OCI-LY7 (cell line): ENCODE measurements around the gene STMN1. TPM values are rescaled to one million over a fixed set of nuclear protein-coding genes. Genes with fewer than 3 reads are reported as not detected.
A peak's percentile ranks its signal among the peaks of the same experiment; 100 is the strongest.

Source experiments
- BruUV-seq: library from RNA; stranded (reverse); fragments of 400-500 nt; replicated peaks from 2 replicates; lab custom pipeline; 2021; lab: Mats Ljungman, UMichigan
- CTCF ChIA-PET: fragments of 300-600 bp; sonication (Branson Sonifier 250); formaldehyde crosslinking; loops from one replicate; lab custom pipeline; 2022; ENCODE audit warnings: antibody characterized with exemption; ENCODE audit not compliant: unreplicated experiment; lab: Charles Lee
- POLR2A ChIA-PET: fragments of 300-600 bp; sonication (Branson Sonifier 250); formaldehyde crosslinking; loops from one replicate; lab custom pipeline; 2022; ENCODE audit warnings: antibody characterized with exemption; lab: Charles Lee
- DNase-seq: peaks from one replicate; pipeline ENCODE4 v3.0.0-alpha.2; 2015; ENCODE audit warnings: low spot score
- H2AFZ ChIP-seq: fragments of 200-600 bp; sonication (generic), shearing (Covaris generic); 2 replicates; pipeline ENCODE4 v1.6.1; 2014; ENCODE audit warnings: mild to moderate bottlenecking, antibody characterized with exemption, low read length, moderate library complexity
- H3K27ac ChIP-seq: fragments of 200-600 bp; sonication (generic); 2 replicates; pipeline ENCODE4 v1.5.1; 2014; ENCODE audit warnings: mixed run types, low read depth, mild to moderate bottlenecking, moderate library complexity, low read length, inconsistent platforms; ENCODE audit not compliant: poor library complexity, severe bottlenecking
- H3K36me3 ChIP-seq: fragments of 200-600 bp; sonication (generic); 2 replicates; pipeline ENCODE4 v1.6.1; 2014; ENCODE audit warnings: mild to moderate bottlenecking, antibody characterized with exemption, low read length, moderate library complexity, mixed read lengths; ENCODE audit not compliant: insufficient read depth
- H3K4me1 ChIP-seq: fragments of 200-600 bp; sonication (generic); 2 replicates; pipeline ENCODE4 v1.5.1; 2014; ENCODE audit warnings: mild to moderate bottlenecking, low read length; ENCODE audit not compliant: insufficient read depth, poor library complexity, severe bottlenecking
- H3K4me2 ChIP-seq: fragments of 200-600 bp; sonication (generic); 2 replicates; pipeline ENCODE4 v1.6.1; 2014; ENCODE audit warnings: mild to moderate bottlenecking, low read length
- H3K4me3 ChIP-seq: fragments of 200-600 bp; sonication (generic); 2 replicates; pipeline ENCODE4 v1.5.1; 2014; ENCODE audit warnings: mild to moderate bottlenecking, low read depth, low read length; ENCODE audit not compliant: poor library complexity, severe bottlenecking
- H3K79me2 ChIP-seq: fragments of 200-600 bp; sonication (generic); 2 replicates; pipeline ENCODE4 v1.6.1; 2016; ENCODE audit warnings: low read depth, mild to moderate bottlenecking, low read length, moderate library complexity, mixed read lengths; ENCODE audit not compliant: insufficient read depth
- H3K9me2 ChIP-seq: fragments of 200-600 bp; sonication (generic); 2 replicates; pipeline ENCODE4 v1.6.1; 2016; ENCODE audit warnings: mild to moderate bottlenecking, low read length, mixed read lengths; ENCODE audit not compliant: insufficient read depth
- H3K9me3 ChIP-seq: fragments of 200-600 bp; sonication (generic); 2 replicates; pipeline ENCODE4 v1.6.1; 2014; ENCODE audit warnings: mild to moderate bottlenecking, mixed run types, low read length, mixed read lengths
- H4K20me1 ChIP-seq: fragments of 200-600 bp; sonication (generic); 2 replicates; pipeline ENCODE4 v1.6.1; 2014; ENCODE audit warnings: mild to moderate bottlenecking, antibody characterized with exemption, low read length, moderate library complexity, mixed read lengths; ENCODE audit not compliant: insufficient read depth
- CTCF ChIP-seq: fragments of 200-600 bp; sonication (generic); conservative IDR thresholded peaks from 2 replicates; pipeline ENCODE4 v1.5.1; 2014; ENCODE audit warnings: mild to moderate bottlenecking, antibody characterized with exemption, low read length, moderate library complexity, mixed read lengths
- EZH2phosphoT487 ChIP-seq: fragments of 200-600 bp; sonication (generic); IDR thresholded peaks from 2 replicates; pipeline ENCODE4 v1.6.1; 2018; ENCODE audit warnings: low read depth, borderline replicate concordance, mild to moderate bottlenecking, mixed run types, antibody characterized with exemption, low read length, moderate library complexity, mixed read lengths
- intact Hi-C: fragments of 100-400 bp; cut with micrococcal nuclease; formaldehyde crosslinking; loops from one replicate; pipeline ENCODE4 v1.10.0; 2022; ENCODE audit not compliant: unreplicated experiment
- total RNA-seq, 2 experiments: library from RNA; depleted of rRNA in 1 of 2; stranded (reverse); fragments of >200 nt in 1 of 2; shearing (Covaris generic) in 1 of 2; gene quantifications; 2 replicates each; pipeline ENCODE4 v1.2.3, GENCODE V29; 2014 to 2022

The STMN1 gene
- total RNA-seq, 2 experiments from 2014 or later: 730 to 847 TPM

DNA sequence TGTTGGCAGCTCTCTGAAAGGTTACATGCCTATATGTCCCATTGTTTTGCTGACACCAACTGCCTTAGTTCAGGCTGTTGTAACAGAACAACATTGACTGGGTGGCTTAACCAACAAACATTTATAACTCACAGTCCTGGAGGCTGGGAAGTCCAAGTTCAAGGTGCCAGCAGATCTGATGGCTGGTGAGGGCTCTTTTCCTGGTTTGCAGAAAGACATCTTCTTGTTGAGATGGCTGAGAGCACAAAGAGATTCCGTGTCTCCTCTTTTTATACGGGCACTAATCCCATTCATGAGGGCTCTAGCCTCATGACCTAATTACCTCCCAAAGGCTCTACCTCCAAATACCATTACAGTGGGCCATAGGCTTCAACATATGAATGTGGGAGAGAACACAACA lies 10.2 kb upstream of the STMN1 start:
- ChIA-PET CTCF (no interaction called here), POLR2A (no interaction called here)
- TF ChIP-seq EZH2phosphoT487: no peak
- TF ChIP-seq CTCF: no peak

DNA sequence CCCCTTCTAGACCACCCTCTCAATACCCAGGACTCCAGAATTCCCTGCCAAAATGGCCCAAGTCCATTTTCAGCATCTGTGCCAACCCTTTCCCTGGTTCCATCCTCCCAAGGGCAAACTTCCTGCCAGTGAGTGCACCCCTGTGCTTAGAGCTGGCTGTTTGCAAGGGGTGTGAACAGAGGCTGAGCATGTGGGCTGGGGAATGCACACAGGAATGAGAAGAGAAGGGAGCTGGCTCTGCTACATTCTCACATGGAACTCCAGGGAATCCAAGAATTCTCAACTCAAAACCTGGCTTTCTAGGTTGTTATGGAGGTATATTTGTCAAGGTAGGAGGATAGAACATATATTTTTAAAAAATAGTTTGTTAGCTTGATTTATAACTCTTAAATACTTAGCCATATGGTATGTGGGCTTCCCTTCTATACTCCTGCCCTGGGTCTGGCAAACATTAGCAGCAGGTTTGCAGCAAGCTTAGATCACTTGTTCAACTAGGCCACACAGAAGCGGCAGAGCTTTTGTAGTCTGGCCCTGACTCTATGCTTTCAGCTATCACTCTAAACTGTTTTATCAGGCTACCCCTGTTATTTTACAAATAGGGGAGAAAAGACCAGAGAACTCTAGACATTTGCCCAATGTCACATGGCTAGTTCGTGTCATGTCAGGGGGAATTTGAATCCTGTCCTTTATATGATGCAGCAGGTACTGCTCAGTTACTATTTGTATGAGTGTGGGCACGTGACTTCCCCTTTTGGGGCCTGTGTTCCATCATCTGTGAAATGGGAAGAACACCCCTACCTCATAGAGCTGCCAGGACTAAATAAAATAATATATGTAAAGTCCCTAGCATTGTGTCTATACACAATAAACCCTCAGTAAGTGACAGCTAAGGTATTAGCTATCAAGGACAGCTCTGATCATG lies 8.1 kb upstream of the STMN1 start:
- H3K27ac ChIP-seq: no peak overlapping the region
- ChIA-PET POLR2A (interaction anchor here (0.6 to 1.6 kb wide), 6 partner anchors 11 to 83 kb away, joined by 3 to 7 read pairs (median 6); partner anchors contain the start of gene PAFAH2), CTCF (interaction anchor here (1.0 to 1.4 kb wide), 2 partner anchors 83 to 353 kb away, joined by 3 read pairs; partner anchors contain the start of gene PAFAH2)
- TF ChIP-seq CTCF: no peak
- TF ChIP-seq EZH2phosphoT487: no peak
- H3K4me3 ChIP-seq: no peak overlapping the region
- H3K79me2 ChIP-seq: no peaks in the 10 kb centered on the region
- peak overlapping the region; percentile 31 for H3K4me2 ChIP-seq
- H3K4me1 ChIP-seq: peaks cover 12% of the 10 kb centered on the region
- peak; percentile 36 for DNase-seq
- H2AFZ ChIP-seq: peak overlapping the region; percentile 81
- no TSS peak for BruUV-seq
- no peaks in the 10 kb centered on the region for H3K36me3 ChIP-seq
- H3K9me2 ChIP-seq: no peaks in the 10 kb centered on the region
- intact Hi-C loops: no loop called here
- H4K20me1 ChIP-seq: no peaks in the 10 kb centered on the region
- H3K9me3 ChIP-seq: no peaks in the 10 kb centered on the region

More for the DNA sequence above, 10.2 kb upstream of the STMN1 start:
- BruUV-seq: no TSS peak
- H3K4me3 ChIP-seq: no peak overlapping the region
- H3K4me2 ChIP-seq: no peak overlapping the region
- no peak overlapping the region for H2AFZ ChIP-seq
- DNase-seq: no peak
- intact Hi-C loops: no loop called here
- H4K20me1 ChIP-seq: no peaks in the 10 kb centered on the region
- peaks cover 12% of the 10 kb centered on the region for H3K4me1 ChIP-seq
- H3K9me3 ChIP-seq: no peaks in the 10 kb centered on the region
- H3K9me2 ChIP-seq: no peaks in the 10 kb centered on the region
- H3K27ac ChIP-seq: no peak overlapping the region
- no peaks in the 10 kb centered on the region for H3K36me3 ChIP-seq
- no peaks in the 10 kb centered on the region for H3K79me2 ChIP-seq
